HG02981 (cell line): ENCODE results near the gene GGT7.
"Not testable (repeated sequence)": the region's sequence is repeated elsewhere in the genome, so short reads cannot be mapped to it uniquely, and the experiment has no call there.

Experiments
- ATAC-seq: cut with Tn5 transposase; IDR thresholded peaks from one replicate; pipeline ENCODE4 v1.9.1; 2021; ENCODE audit warnings: mild to moderate bottlenecking, moderate library complexity; ENCODE audit not compliant: unreplicated experiment

Gene GGT7

DNA sequence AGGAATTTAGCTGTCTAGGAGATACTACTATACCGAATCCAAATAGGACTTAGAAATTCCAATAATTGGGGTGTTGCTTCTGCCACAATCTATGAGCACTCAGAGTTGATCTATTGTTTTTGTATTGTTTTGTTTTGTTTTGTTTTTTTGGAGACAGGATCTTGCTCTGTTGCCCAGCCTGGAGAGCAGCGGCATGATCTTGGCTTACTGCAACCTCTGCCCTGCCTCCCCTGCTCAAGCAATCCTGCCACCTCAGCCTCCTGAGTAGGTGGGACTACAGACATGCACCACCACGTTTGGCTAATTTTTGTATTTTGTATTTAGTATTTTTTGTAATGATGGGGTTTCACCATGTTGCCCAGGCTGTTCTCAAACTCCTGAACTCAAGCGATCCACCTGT lies 11.2 kb upstream of the GGT7 start:
- no peak for ATAC-seq

DNA sequence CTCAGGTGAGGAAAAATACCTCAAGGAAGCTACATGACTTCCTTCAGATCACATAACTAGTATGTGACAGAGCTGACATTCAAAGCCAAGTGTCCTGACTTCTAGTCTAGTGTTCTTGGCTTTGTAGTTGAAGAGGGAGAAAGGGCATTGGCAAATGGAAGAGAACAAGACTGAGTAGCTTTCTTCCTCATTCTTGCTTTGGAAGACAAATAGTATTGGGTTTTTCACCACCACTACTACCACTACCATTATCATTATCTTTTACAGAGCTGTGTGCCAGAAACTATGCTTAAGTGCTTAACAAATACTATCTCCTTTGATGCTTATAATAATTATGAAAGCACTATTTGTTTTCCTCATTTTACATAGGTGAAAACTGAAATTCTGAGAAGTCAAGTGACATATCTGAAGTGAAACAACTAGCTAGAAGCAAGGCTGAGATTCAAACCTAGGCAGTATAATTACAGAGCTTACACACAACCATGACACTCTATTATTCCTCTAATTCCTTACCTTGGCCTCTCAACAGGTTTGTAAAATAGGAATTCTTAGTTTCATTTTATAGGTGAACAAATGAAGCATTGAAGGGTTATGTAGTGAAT lies 10.5 kb upstream of the GGT7 start:
- ATAC-seq: no peak

DNA sequence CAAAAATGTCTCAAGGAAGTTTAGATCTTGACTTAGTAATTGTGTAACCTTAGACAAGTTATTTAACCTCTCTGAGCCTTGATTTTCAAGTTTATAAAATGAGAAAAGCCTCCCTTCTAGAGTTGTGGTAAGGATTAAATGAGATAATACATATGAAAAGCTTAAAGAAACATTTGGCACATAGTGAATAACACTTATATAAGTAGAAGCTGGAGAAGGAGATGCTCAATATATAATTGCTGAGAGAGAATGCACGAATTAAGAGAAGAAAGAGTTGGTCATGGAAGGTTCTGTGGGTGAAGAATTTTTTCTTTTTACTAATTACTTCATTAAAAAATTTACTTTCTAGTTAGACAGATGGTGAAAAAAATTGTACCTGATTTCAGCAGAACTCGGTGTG lies 9.0 kb upstream of the GGT7 start:
- ATAC-seq: no peak

DNA sequence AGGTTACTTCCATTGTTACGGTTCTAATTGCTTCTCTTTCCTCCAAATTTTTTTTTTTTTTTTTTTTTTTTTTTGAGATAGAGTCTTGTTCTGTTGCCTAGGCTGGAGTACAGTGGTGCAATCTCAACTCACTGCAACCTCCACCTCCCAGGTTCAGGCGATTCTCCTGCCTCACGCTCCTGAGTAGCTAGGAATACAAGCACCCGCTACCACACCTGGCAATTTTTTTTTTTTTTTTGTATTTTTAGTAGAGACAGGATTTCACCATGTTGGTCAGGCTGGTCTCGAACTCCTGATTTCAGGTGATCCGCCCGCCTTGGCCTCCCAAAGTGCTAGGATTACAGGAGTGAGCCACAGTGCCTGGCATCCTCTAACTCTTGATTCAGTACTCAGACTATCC lies 8.3 kb upstream of the GGT7 start:
- ATAC-seq: not testable (repeated sequence)

DNA sequence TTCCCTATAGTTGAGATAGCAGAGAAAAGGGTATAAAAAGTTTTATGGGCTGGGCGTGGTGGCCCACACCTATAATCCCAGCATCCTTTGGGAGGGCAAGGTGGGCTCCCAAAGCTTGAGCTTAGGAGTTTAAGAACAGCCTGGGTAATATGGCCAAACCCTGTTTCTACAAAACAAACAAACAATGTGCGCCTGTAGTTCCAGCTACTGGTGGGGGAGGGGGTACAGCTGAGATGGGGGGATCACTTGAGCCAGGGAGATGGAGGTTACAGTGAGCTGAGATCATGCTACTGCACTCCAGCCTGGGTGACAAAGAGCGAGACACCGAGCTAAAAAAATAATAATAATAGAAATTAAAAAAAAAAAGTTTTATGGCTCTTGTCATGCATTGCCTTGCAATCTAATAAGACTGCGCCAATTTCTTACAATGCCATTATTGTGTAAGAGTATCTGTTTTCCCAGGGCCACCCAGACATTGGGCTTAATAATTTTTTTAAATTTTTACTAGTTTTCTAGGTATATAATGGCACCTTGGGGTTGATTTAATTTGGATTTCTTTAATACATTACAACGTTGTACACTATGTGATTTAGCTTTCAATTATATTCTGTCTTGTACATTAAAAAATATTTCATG lies 7.7 kb upstream of the GGT7 start:
- no peak for ATAC-seq

DNA sequence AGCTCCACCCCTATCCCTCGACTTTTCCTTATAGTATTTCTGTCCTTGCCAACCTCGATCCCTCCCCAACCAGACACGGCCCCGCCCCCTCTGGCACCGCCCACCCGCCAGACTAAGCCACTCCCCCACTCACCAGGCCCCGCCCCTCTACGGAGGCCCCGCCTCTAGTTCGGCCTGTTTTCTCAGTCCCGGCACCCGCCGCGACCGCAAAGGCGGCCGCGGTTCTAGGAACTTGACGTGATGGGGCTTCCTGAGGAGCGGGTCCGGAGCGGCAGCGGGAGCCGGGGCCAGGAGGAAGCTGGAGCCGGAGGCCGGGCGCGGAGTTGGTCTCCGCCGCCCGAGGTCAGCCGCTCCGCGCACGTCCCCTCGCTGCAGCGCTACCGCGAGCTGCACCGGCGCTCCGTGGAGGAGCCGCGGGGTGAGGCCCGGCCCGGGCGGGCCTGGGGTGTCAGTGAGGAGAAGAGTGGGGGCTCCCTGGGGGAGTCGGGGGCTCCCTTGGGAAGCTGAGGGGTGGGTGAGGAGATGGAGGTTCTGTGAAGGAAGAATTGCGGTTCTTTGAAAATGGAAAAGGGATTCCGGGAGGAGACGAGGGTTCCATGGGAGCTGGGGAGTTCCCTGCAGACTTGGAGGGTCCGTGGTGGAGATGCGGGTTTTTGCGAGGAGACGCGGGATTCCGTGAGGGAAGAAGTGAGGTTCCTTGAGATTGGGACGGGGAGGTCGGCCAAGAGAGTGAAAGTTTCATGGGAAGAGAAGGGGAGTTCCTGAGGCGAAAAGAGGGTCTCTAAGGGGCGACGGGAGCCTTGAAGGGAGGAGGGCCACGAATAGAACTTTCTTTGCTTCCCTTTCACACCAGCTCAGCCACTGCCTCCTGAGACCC lies 4.0 kb upstream of the GGT7 start, which contains the start of gene ACSS2:
Gene ACSS2, plus strand, starts transcription at position 207 of the 877 bp plus-strand sequence. Its CDS starts 34 bp downstream, at position 241.
- peak; percentile 53 for ATAC-seq

DNA sequence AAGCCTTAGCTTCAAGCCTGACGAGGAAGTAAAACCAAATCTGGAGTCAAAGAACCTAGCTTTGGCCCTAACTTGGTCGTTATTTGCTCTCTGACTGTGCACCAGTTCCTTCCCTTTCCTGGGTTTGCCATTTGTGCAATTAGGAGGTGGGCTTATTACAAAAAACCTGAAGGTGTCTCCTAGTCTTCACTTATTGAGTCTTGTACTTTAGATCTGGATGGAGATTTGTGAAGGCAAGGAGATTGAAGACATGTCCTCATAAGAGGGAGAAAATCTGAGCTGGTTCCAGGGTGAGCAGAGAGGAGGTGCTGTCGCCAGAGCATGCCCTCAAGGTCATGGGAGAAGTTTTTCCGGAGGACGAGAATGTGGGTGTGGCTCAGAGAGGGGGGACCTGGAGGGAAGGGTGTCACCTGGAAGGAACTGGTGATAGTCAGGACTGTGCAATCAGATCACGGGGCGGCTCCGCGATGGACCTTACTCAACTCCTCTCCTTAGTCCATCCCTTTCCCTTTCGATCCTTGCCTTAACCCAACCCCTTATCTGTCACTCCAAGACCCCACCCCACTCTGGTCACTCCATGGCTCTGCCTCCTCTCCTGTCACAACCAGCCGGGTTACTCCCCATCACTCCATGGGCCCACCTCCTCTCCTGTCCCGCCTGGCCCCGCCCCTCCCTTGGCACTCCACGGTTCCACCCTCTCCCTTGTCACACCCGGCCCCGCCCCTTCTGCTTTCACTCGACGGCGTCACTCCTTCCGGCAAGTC lies 3.2 kb upstream of the GGT7 start:
- ATAC-seq: peak; percentile 49

DNA sequence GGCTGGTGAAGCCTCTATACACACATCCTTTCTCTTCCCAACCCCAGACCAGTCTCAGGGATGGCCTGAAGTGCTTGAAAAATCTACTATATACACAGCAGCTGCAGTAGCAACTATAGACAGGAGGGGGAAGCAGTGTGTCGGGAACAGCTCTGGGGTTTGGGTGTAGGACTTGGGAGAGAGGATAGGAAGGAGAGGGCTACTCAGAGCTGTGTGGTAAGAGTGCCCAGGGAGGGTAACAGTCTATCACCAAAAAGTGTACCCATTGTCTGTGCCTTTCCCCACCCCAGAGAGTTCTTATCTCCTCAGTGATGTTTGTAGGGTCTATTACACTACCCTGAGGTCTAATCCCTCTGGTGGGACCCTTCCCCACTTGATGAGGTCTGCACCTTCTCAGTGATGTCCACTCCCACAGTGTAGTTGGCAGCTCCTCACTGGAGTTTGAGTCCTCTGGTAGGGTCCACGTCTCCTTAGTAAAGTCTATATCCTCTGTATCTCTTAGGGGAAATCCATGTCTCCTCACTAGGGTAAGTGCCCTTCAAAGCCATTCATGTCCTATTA lies 1.5 kb upstream of the GGT7 start:
- no peak for ATAC-seq

DNA sequence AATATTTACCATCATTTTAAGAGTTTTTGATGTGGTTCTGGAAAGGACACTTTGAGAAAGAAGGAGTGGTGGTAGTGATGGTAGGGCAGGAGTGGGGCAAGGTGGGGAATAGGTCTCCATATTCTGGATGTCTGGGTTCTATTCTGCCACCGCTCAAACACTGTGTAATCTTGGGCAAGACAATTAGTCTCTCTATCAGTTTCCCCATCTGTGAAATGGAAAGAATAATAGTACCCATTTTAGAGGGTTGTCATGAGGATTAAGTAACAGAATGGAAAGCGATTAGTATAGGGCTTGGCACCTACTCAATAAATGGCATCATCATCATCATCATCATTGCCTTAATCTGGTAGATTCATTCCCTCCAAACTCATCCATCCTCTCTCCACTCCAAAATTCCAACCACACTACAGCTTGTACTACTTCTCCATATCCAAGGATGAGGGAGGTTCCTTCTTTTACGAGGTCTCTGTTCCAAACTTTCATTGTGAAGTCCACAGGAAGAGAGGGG lies 982 bp upstream of the GGT7 start:
- ATAC-seq: no peak

DNA sequence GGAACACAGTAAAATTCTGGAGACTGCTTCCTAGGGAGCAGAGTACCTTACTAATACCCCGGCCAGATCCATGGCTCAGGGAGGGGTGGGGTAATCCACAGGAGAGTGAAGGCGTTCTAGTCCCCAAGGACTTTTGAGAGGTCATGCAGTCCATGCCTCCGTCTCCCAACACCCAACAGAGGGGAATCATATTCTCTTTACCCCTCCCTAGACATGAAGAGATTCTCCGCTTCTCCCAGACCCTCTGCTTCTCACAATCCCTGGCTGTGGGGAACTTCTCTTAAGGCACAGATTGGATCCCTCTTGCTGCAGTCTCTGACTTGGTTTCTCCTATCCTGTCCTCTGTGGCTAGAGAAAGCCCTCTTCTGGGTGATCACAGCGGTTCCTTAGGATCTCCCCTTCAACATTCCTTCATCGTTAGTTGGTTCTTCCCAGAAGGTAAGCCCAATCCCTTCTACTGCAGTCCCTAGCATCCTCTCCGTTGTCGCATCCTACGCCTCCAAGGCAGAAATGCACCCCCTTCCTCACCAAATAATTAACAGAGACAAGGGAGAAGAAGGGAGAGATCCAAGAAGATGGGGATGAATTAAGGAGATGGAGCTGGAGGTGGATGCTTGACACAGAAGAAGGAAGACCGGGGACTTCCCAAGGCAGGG lies 562 bp downstream of the GGT7 start:
- ATAC-seq: no peak

DNA sequence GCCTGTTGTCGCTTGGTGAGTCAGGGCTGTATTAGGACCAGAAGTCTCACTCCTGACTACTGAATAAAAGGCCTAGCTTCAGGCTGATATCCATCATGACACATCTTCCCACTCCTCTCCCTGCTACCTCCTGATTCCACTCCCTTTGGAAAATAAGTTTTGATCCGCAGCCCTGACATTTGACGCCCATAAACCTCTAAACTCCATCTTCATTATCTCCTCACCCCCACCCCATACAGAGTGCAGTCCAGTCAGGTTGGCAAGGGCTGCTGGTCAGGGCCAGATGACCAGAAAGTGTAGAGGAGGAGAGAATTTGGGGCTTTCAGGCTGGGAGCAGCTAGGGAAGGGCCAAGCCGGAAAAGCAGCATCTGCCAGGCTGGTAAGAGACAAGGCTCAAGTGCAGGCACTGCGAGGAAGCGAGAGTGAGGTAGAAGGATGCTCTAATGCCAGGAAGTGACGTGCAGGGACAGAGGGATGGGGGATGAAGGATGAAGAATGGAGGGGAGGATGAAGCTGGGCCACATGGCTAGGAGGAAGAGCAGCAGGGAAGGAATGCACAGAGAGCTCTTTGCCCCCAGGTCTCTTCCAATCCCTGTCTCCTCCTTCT lies 1.2 kb downstream of the GGT7 start:
- ATAC-seq: no peak

DNA sequence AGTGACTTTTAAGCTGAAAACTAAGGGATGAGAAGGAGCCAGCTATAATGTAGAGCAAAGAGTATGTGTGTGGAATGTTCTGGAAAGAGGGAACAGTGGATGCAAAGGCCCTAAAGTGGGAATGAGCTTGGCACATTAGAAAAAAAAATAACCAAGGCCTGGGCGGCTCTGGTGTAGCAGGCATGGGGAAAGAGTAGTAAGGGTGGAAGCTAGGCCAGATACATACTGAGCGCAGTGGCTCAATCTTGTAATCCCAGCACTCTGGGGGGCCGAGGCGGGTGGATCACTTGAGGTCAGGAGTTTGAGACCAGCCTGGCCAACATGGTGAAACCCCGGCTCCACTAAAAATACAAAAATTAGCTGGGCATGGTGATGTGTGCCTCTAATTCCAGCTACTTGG lies 8.4 kb downstream of the GGT7 start:
- no peak for ATAC-seq

DNA sequence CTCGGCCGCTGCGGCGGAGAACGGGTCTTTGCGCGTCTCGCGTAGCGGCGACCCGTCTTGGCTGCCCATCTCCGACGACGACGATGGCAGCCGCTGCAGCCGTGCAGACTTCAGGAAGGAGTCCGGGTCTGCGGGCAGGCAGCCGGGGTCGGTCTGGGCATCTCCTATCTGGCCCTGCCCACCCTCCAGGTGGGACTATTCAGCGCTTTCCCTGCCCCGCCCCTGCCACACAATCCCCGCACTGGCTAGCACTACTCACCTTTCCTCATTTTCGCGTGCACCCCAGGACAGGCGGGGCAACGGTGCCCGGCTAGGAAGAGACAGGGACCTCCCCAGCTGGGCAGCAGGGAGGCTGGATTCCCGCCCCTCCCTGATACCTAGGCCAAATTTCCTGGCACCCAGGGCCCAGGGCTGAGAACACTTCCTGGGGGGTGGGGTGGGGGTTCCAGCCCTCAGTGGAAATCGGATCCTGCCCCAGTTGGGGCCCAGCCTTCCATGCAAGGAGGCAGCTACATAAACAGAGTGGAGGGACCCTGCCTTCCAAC lies 9.2 kb downstream of the GGT7 start:
- ATAC-seq: no peak

DNA sequence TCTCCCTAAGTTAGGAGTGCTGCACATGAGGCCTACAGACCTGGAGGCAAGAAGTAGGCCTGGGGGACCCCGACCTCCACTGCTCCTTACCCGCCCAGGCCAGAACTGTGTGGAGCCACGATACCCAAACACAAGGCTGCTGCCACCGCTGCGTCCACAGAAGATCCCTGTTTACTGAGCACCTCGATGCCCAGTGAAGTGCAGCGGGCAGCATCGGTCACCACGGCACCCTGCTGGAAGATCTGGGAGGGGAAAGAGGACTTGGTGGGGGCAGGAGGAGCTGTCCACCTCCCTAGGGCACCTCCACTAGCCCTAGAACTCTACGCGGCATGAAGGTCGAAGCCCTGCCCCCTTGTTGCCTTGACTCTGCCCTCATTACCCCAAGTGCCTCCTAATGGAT lies 9.9 kb downstream of the GGT7 start:
- ATAC-seq: no peak

DNA sequence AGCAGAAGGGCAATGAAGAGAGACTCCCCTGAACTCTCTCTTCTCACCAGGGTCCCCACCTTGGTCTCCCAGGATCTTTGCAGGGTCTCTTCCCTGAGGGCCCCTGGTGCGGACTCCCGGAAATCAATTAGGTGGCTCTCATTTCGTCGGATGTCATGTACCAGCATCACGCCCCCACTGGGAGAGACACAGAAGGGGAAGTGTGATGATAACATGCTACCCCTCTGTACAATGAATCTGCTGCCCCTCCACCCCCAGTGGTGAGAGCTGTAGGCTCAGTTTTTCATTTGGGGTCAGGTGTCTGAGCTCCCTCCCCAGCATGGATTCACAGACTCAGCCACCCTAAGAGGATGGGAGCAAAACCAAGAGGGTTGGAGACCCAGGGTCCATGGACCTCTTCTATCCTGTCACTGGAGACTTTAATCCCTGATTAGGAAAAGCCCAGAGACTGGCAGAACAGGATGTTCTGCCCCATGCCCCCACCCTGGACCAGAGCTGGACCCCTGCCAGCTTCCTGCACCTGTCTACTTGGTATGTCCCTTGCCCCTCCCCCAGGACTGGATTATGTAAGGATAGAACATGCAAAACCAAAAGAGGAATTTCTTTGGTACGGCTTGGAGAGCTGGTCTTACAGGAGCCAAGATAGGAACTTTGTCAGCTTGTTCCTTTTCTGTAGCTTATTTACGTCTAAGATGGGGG lies 11.1 kb downstream of the GGT7 start:
- ATAC-seq: no peak

DNA sequence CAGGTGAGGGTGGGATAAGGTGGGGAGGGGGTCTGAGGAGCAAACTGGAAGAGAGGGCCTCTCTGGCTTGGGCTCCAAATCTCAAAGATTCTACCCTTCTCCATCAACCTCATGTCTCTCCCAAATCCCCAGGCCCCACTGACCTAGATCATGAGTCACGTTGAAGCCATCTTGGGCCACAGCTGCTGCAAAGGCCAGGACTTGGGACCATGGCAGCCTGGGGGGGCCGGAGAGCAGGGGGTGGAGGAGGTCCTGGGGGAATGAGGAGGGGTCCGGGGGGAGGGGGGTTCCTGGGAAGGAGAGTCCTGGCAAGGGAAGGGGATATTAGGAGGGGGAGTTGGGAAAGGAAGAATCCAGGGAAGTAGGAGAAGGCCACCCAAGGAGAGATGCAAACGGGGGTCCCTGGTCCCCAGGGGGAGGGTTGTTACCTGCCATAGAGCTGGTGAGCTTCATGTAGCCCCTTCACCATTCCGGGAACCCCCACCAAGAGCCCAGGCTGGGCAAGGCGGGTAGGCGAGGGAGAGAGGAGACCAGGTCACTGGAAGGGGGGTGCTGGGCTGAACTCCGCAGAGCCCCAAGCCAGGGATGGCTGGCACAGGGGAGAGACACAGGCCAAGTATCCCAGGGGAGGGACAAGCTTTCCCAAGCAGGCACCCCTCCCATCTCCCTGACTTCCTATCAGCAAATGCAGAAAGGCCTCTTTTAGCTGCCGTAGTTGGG lies 12.7 kb downstream of the GGT7 start:
- no peak for ATAC-seq

DNA sequence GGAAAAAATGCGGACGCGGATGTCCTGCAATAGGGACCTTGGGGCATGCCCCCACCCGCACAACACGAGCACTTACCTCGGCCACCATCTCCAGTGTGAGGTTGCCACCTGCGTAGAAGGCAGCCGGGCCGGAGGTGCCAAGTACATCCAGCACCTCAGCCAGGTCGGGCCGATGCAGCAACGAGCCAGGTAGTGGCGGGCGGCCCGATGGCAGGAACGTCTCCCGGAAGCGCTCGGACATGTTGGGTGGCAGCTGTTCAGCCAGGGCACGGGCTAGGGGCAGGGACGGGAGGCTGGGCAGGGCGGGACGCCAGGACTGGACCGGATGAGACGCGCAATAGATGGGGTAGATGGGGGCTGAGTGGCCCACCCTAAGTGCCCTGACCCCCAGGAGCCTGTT lies 13.3 kb downstream of the GGT7 start:
- ATAC-seq: no peak

DNA sequence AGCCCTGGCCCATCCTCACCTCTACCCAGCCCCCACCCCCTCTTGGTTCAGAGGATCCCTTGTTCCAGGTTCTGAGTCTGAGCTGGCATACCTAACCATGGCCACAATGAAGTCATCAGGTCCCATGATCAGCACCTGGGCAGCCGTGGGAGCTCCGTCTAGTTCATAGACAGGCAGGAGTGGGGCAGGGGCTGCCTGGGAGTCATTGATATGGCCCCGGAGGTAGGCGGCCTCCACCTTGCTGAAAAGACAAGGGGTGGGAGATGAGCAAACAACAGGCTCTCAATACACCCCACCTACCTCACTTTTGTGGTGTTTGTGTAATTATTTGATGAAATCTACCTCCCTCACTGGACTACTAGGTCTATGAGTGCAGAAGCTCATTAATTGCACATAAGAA lies 20.4 kb downstream of the GGT7 start:
- no peak for ATAC-seq
